Mucosa of stomach (tissue), 1 donor: ENCODE results near the gene WIPI1.

ENCODE experiments used
- H3K27me3 ChIP-seq: one replicate; pipeline ENCODE4 v1.7.0; 2013; ENCODE audit warnings: mild to moderate bottlenecking, low read length; ENCODE audit not compliant: control insufficient read depth, insufficient read depth
- H3K36me3 ChIP-seq: one replicate; pipeline ENCODE4 v1.7.0; 2013; ENCODE audit warnings: low read length; ENCODE audit not compliant: control insufficient read depth, insufficient read depth
- H3K4me1 ChIP-seq: one replicate; pipeline ENCODE4 v1.7.0; 2013; ENCODE audit warnings: mild to moderate bottlenecking, low read length; ENCODE audit not compliant: control insufficient read depth, insufficient read depth
- H3K4me3 ChIP-seq: one replicate; pipeline ENCODE4 v1.7.0; 2013; ENCODE audit warnings: low read length
- H3K9ac ChIP-seq: one replicate; pipeline ENCODE4 v1.7.0; 2013; ENCODE audit warnings: mild to moderate bottlenecking, low read length, moderate library complexity
- H3K9me3 ChIP-seq: one replicate; pipeline ENCODE4 v1.7.0; 2013; ENCODE audit warnings: mild to moderate bottlenecking, low read length, moderate library complexity; ENCODE audit not compliant: control insufficient read depth
- donor health status: Pancreatic carcinoma.

Gene WIPI1

DNA sequence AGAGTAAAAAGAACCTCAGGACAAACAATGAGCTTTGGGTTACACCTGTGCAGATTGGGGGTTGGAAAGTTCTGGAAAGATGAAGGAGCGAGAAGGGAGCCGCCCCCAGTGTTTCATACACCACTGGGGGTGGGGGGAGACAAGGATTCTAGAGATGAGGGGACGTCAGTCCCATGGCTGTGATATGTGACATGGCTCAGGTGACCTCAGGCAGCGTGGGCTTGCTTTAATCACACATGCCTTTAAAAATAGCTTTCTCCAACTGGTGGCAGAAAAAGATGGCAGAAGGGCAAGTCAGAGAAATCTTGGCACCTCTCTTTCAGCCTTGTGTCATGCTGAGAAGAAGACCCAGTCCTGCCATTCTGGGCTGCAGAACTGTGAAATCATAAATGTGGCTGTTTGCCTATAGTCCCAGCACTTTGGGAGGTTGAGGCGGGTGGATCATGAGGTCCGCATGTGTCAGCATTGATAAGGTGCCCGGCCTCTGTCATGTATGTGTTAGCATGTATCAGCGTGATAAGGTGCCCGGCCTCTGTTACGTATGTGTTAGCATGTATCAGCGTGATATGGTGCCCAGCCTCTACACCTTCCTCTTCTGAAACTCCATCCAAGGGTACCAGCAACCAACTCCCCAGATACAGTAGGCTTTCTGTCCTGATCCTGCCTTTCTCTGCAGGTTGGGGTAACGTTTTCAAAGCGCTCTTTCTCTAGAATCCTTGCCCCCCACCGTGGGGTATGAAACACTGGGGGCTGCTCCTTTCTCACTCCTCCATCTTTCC lies 25.0 kb downstream of the WIPI1 start:
- peaks cover 7% of the 10 kb centered on the region for H3K36me3 ChIP-seq
- peaks cover 6% of the 10 kb centered on the region for H3K4me1 ChIP-seq
- H3K9ac ChIP-seq: no peak overlapping the region
- H3K27me3 ChIP-seq: no peaks in the 10 kb centered on the region
- H3K4me3 ChIP-seq: no peak overlapping the region
- no peaks in the 10 kb centered on the region for H3K9me3 ChIP-seq

DNA sequence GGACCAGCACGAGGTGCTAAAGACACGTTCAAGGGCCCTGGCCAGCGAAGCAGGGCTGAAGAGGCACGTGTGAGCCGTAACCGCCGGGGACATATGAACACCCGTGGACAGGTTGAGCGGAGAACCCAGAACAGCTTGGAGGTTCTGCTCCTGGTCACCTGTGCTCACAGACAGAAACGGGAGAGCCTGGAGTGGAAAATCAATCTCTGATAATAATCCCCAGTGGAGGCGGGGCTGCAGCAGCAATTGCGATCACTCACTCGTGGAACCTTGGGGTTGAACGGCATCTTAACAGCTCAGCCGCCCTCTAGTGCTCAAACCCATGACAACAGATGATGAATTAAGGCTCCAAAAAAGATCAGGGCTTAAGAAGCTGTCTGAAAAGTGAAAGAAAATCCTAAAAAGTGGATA lies 25.6 kb downstream of the WIPI1 start:
- Histone ChIP-seq H3K27me3 (no peaks in the 10 kb centered on the region), H3K36me3 (peaks cover 7% of the 10 kb centered on the region)

DNA sequence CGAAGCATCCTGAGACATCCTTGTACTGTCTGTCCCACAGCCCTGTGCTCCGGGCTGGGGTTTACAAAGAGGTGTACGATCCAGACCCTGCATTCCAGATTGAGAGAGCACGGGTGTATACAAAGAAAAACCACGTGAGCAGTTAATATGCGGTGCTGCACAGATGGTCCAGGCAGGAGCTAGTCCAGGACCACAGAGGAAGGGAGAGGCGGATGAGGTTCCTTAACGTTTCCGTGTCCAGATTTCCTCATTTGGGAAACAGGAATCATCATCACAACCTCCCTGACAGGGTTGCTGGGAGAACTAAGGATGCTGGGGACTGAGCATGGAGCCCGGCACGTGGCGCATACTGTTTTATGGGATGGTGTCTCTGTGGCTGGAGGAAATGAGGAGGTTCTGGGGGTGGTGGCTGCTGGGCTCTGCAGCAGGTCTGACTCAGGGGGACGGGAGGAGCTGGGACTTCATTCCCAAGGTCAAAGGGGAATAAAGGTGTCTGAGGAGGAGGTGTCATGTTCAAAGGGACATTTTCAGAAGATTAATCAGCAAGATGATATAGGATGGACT lies 26.2 kb downstream of the WIPI1 start:
- Histone ChIP-seq H3K9me3 (no peaks in the 10 kb centered on the region), H3K4me3 (no peak overlapping the region), H3K9ac (no peak overlapping the region), H3K36me3 (peaks cover 7% of the 10 kb centered on the region), H3K27me3 (no peaks in the 10 kb centered on the region), H3K4me1 (peaks cover 2% of the 10 kb centered on the region)

More for the DNA sequence above, 25.6 kb downstream of the WIPI1 start:
- H3K9me3 ChIP-seq: no peaks in the 10 kb centered on the region
- no peak overlapping the region for H3K4me3 ChIP-seq
- H3K9ac ChIP-seq: no peak overlapping the region
- H3K4me1 ChIP-seq: peaks cover 4% of the 10 kb centered on the region

DNA sequence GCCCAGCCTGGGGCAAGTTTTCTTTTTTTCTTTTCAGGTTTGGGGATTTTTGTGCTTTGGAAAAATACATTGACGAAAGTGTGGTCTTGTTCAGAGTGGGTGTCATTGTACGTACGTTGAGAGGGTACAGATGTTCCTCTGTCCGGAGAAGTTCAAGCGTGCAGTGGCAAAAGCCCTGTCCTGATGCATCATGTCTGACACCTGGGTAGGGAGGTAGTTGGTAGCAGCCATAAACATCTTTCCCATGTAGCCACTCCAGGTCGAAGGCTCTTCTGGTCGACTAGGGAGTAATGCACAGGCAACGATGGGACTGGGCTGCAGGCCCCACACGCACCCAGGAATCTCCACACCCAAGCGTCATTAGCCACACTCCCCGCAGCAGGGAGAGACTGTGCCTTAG lies 27.4 kb downstream of the WIPI1 start:
- H3K36me3 ChIP-seq: peaks cover 7% of the 10 kb centered on the region
- no peak overlapping the region for H3K4me3 ChIP-seq
- H3K9ac ChIP-seq: no peak overlapping the region
- H3K4me1 ChIP-seq: no peaks in the 10 kb centered on the region
- no peaks in the 10 kb centered on the region for H3K9me3 ChIP-seq
- H3K27me3 ChIP-seq: no peaks in the 10 kb centered on the region

GRCh38 chr17:68428498-68429172 lies 28.7 kb downstream of the WIPI1 start:
- H3K4me3 ChIP-seq: no peak overlapping the region
- H3K36me3 ChIP-seq: peaks cover 7% of the 10 kb centered on the region
- H3K4me1 ChIP-seq: no peaks in the 10 kb centered on the region
- H3K27me3 ChIP-seq: no peaks in the 10 kb centered on the region
- H3K9ac ChIP-seq: no peak overlapping the region
- no peaks in the 10 kb centered on the region for H3K9me3 ChIP-seq

DNA sequence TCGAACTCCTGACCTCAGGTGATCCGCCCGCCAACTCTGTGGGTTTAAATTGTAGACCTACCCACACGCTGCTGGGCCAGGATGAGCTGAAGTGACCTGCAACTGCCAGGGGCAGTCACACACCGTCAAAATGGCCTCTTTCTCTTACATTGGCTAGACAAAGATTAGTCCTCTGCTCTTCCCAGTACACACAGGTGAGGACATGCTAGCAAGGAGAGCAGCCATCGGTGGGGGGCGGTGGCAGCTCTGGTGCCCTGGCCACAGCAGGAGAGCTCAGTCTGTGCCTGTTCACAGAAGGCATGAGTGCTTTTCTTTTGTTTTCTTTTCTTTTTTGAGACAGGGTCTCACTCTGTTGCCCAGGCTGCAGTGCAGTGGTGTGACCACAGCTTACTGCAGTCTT lies 29.7 kb downstream of the WIPI1 start:
- H3K9ac ChIP-seq: no peak overlapping the region
- no peaks in the 10 kb centered on the region for H3K4me1 ChIP-seq
- H3K9me3 ChIP-seq: no peaks in the 10 kb centered on the region
- H3K36me3 ChIP-seq: peaks cover 7% of the 10 kb centered on the region
- H3K27me3 ChIP-seq: no peaks in the 10 kb centered on the region
- no peak overlapping the region for H3K4me3 ChIP-seq

GRCh38 chr17:68425979-68426378 lies 31.3 kb downstream of the WIPI1 start:
- Histone ChIP-seq H3K4me1 (no peaks in the 10 kb centered on the region), H3K9ac (no peak overlapping the region), H3K36me3 (peaks cover 6% of the 10 kb centered on the region), H3K4me3 (no peak overlapping the region), H3K27me3 (no peaks in the 10 kb centered on the region), H3K9me3 (no peaks in the 10 kb centered on the region)

DNA sequence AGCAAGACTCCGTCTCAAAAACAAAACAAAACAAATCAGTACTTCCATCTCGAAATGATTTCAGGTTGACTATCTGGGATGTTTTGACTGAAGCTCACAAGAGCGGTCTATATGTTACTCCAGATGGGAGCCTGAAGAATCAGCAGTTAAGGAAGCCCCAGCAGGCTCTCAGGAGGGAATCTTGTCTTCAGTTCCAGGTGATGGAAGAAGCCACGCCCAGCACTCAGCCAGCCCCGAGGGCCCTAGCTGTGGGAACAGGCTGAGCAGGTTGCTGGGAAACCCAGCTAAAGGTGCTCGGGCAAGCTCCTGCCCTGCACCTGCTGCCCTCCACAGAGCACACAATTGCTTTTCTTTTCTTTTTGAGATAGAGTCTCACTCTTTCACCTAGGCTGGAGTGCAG lies 32.4 kb downstream of the WIPI1 start:
- Histone ChIP-seq H3K4me1 (no peaks in the 10 kb centered on the region), H3K4me3 (no peak overlapping the region), H3K9me3 (no peaks in the 10 kb centered on the region), H3K36me3 (peaks cover under 1% of the 10 kb centered on the region), H3K27me3 (no peaks in the 10 kb centered on the region), H3K9ac (no peak overlapping the region)

- no peaks in the 10 kb centered on the region for H3K4me1 ChIP-seq
- H3K27me3 ChIP-seq: no peaks in the 10 kb centered on the region
- no peak overlapping the region for H3K9ac ChIP-seq
- H3K9me3 ChIP-seq: no peaks in the 10 kb centered on the region
- no peak overlapping the region for H3K4me3 ChIP-seq
- H3K36me3 ChIP-seq: no peaks in the 10 kb centered on the region
Observed at GRCh38 chr17:68424203-68424602, 33.1 kb downstream of the WIPI1 start.

GRCh38 chr17:68423251-68423650 lies 34.0 kb downstream of the WIPI1 start:
- no peaks in the 10 kb centered on the region for H3K36me3 ChIP-seq
- no peak overlapping the region for H3K9ac ChIP-seq
- no peaks in the 10 kb centered on the region for H3K9me3 ChIP-seq
- H3K27me3 ChIP-seq: no peaks in the 10 kb centered on the region
- H3K4me1 ChIP-seq: no peaks in the 10 kb centered on the region
- H3K4me3 ChIP-seq: no peak overlapping the region

DNA sequence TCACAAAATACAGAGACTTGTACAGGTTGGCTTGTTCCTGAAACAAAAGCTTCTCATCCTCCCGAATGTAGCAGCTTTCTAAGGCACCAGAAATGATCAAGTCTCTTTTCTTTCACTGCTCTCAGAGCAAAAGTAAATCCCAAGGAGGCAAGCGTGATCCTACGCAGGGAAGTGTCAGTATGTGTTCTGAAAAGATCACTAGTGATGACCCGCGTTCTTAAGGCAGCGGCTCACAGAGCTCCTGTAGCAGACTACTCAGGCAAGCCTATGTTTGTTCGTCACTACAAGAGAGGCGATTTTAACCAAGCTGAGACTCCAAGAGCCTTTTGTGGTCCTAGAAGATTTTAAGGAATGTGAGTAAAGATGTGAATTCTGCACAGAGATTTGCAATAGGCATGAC lies 34.5 kb downstream of the WIPI1 start:
- Histone ChIP-seq H3K36me3 (no peaks in the 10 kb centered on the region), H3K4me3 (no peak overlapping the region), H3K9ac (no peak overlapping the region), H3K27me3 (no peaks in the 10 kb centered on the region), H3K9me3 (no peaks in the 10 kb centered on the region), H3K4me1 (no peaks in the 10 kb centered on the region)

GRCh38 chr17:68421486-68421885 lies 35.8 kb downstream of the WIPI1 start:
- Histone ChIP-seq H3K27me3 (no peaks in the 10 kb centered on the region), H3K36me3 (no peaks in the 10 kb centered on the region), H3K4me3 (no peak overlapping the region), H3K9me3 (no peaks in the 10 kb centered on the region), H3K4me1 (no peaks in the 10 kb centered on the region), H3K9ac (no peak overlapping the region)
